DOHH2 (cell line): ENCODE results near the gene ZNF385B.

Experiments used
- H3F3A ChIP-seq: fragments of 200-600 bp; sonication (generic), shearing (Covaris generic); 2 replicates; pipeline ENCODE4 v1.6.0; 2016; ENCODE audit warnings: antibody characterized with exemption, mild to moderate bottlenecking; ENCODE audit not compliant: control insufficient read depth, insufficient read depth
- H3K27ac ChIP-seq: fragments of 200-600 bp; sonication (generic); 2 replicates; pipeline ENCODE4 v1.5.1; 2014; ENCODE audit warnings: low read depth, mild to moderate bottlenecking, low read length, moderate library complexity
- H3K27me3 ChIP-seq: fragments of 200-600 bp; sonication (generic); 2 replicates; pipeline ENCODE4 v1.6.1; 2014; ENCODE audit warnings: mild to moderate bottlenecking, low read length, mixed read lengths; ENCODE audit not compliant: control insufficient read depth
- H3K36me3 ChIP-seq: fragments of 200-600 bp; sonication (generic); 2 replicates; pipeline ENCODE4 v1.6.1; 2014; ENCODE audit warnings: mild to moderate bottlenecking, low read length, moderate library complexity, mixed read lengths; ENCODE audit not compliant: control insufficient read depth
- H3K4me1 ChIP-seq: fragments of 200-600 bp; sonication (generic); 2 replicates; pipeline ENCODE4 v1.6.1; 2014; ENCODE audit warnings: mild to moderate bottlenecking, low read length, mixed read lengths; ENCODE audit not compliant: control insufficient read depth
- H3K4me2 ChIP-seq: fragments of 200-600 bp; sonication (generic); 2 replicates; pipeline ENCODE4 v1.6.0; 2014; ENCODE audit warnings: mild to moderate bottlenecking, low read length, moderate library complexity
- H3K4me3 ChIP-seq: fragments of 200-600 bp; sonication (generic); 2 replicates; pipeline ENCODE4 v1.5.1; 2014; ENCODE audit warnings: mild to moderate bottlenecking, low read length, mixed read lengths
- H3K79me2 ChIP-seq: fragments of 200-600 bp; sonication (generic); 2 replicates; pipeline ENCODE4 v1.6.1; 2014; ENCODE audit warnings: mild to moderate bottlenecking, low read length, mixed read lengths; ENCODE audit not compliant: control insufficient read depth
- H3K9me2 ChIP-seq: fragments of 200-600 bp; sonication (generic); replicated peaks from 2 replicates; pipeline ENCODE4 v1.6.1; 2014; ENCODE audit warnings: mild to moderate bottlenecking, low read length, mixed read lengths; ENCODE audit not compliant: control insufficient read depth
- H3K9me3 ChIP-seq: fragments of 200-600 bp; sonication (generic); 2 replicates; pipeline ENCODE4 v1.6.1; 2014; ENCODE audit warnings: antibody characterized with exemption, low read length, mixed read lengths; ENCODE audit not compliant: control insufficient read depth, insufficient read depth
- H4K20me1 ChIP-seq: fragments of 200-600 bp; sonication (generic); 2 replicates; pipeline ENCODE4 v1.6.0; 2014; ENCODE audit warnings: low read depth, mild to moderate bottlenecking, antibody characterized with exemption, low read length, moderate library complexity; ENCODE audit not compliant: control insufficient read depth, insufficient read depth
- EZH2phosphoT487 ChIP-seq: fragments of 200-600 bp; sonication (generic); IDR thresholded peaks from 2 replicates; pipeline ENCODE4 v1.6.1; 2017; ENCODE audit warnings: borderline replicate concordance, mild to moderate bottlenecking, antibody characterized with exemption, low read length, moderate library complexity, mixed read lengths
- TF ChIP-seq, protein P1 (sequence below): fragments of 200-600 bp; sonication (generic); IDR thresholded peaks from one replicate; pipeline ENCODE4 v1.5.1; 2014; ENCODE audit warnings: antibody characterized with exemption, mild to moderate bottlenecking, low read depth, low read length; ENCODE audit not compliant: poor library complexity, severe bottlenecking

The ZNF385B gene

DNA sequence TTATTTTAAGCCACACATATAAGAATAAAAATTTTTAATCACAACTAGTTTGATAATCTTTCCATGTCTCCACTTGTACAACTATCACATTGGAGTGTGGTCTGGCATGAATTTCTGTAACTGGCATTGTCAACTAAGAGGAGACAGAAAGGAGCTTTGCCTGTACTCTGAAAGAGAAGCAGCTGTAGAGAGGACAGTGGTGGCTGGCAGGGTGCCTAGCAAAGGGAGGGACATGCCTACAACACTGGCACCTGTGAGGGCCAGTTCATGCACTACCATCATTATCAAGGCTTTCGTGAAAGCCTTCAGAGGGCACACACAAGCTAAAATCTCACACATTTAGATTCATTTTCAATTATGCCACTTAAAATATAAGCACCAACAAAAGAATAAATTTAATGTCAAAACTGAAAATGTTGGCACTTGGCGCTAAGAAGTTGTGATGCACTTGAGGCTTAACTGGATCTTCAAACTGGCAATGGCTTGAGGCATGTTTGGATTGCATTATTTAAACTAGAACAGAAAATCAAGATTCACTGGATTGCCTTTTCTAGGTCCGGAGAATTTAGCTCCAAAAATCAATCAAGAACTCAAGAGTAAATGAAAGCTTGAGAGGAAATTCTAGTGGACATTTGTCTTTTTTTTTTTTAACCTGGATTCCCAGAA, 238.6 kb downstream of the ZNF385B start:
- Histone ChIP-seq H3K79me2 (no peaks in the 10 kb centered on the region), H3K4me1 (no peaks in the 10 kb centered on the region), H3K9me2 (no peaks in the 10 kb centered on the region), H3K36me3 (no peaks in the 10 kb centered on the region), H3K27ac (no peak overlapping the region), H4K20me1 (no peaks in the 10 kb centered on the region), H3K27me3 (no peaks in the 10 kb centered on the region), H3K4me3 (no peak overlapping the region), H3K9me3 (no peaks in the 10 kb centered on the region), H3K4me2 (no peak overlapping the region), H3F3A (no peaks in the 10 kb centered on the region)
- no peak for TF ChIP-seq EZH2phosphoT487
- TF ChIP-seq, protein P1, sequence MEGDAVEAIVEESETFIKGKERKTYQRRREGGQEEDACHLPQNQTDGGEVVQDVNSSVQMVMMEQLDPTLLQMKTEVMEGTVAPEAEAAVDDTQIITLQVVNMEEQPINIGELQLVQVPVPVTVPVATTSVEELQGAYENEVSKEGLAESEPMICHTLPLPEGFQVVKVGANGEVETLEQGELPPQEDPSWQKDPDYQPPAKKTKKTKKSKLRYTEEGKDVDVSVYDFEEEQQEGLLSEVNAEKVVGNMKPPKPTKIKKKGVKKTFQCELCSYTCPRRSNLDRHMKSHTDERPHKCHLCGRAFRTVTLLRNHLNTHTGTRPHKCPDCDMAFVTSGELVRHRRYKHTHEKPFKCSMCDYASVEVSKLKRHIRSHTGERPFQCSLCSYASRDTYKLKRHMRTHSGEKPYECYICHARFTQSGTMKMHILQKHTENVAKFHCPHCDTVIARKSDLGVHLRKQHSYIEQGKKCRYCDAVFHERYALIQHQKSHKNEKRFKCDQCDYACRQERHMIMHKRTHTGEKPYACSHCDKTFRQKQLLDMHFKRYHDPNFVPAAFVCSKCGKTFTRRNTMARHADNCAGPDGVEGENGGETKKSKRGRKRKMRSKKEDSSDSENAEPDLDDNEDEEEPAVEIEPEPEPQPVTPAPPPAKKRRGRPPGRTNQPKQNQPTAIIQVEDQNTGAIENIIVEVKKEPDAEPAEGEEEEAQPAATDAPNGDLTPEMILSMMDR = no peak

GRCh38 chr2:179622112-179622511, 239.3 kb downstream of the ZNF385B start:
- Histone ChIP-seq H3K4me3 (no peak overlapping the region), H3K27me3 (no peaks in the 10 kb centered on the region), H3K27ac (no peak overlapping the region), H3K4me2 (no peak overlapping the region), H3K9me3 (no peaks in the 10 kb centered on the region), H3K36me3 (no peaks in the 10 kb centered on the region), H4K20me1 (no peaks in the 10 kb centered on the region), H3K9me2 (no peaks in the 10 kb centered on the region), H3K4me1 (no peaks in the 10 kb centered on the region), H3F3A (no peaks in the 10 kb centered on the region), H3K79me2 (no peaks in the 10 kb centered on the region)
- TF ChIP-seq, protein P1 = no peak
- TF ChIP-seq EZH2phosphoT487 = no peak

DNA sequence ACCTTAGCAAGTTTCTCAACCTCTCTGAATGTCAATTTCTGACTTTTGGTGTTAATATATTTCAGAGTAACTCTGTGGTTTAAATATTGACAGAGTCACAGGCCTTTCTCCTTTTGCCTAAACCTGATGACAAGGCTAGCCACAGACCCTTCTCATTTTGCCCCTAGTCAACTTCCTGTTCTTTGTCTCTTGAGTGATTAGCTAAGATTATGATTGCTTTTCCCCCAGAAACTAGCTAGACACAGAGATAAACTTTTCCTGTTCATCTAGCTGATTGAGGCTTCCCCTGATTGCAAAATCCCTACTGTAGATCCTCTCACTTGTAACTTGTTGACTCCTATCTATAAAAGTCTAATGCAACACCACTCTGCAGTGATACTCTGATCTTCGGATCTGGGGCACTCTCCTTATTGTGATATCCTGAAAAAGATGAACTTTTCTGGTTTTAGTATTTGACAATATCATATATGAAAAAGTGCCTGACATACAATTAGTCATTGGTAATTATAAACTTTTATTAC, 241.4 kb downstream of the ZNF385B start:
- H3K27me3 ChIP-seq = no peaks in the 10 kb centered on the region
- no peaks in the 10 kb centered on the region for H3K36me3 ChIP-seq
- H3F3A ChIP-seq = no peaks in the 10 kb centered on the region
- no peak overlapping the region for H3K4me3 ChIP-seq
- no peak overlapping the region for H3K4me2 ChIP-seq
- TF ChIP-seq, protein P1 = no peak
- no peak for TF ChIP-seq EZH2phosphoT487
- no peak overlapping the region for H3K27ac ChIP-seq
- H3K9me2 ChIP-seq = no peaks in the 10 kb centered on the region
- no peaks in the 10 kb centered on the region for H4K20me1 ChIP-seq
- no peaks in the 10 kb centered on the region for H3K4me1 ChIP-seq
- no peaks in the 10 kb centered on the region for H3K9me3 ChIP-seq
- H3K79me2 ChIP-seq = no peaks in the 10 kb centered on the region
